ENCODE measurements around the gene IRAK1BP1.

DNA sequence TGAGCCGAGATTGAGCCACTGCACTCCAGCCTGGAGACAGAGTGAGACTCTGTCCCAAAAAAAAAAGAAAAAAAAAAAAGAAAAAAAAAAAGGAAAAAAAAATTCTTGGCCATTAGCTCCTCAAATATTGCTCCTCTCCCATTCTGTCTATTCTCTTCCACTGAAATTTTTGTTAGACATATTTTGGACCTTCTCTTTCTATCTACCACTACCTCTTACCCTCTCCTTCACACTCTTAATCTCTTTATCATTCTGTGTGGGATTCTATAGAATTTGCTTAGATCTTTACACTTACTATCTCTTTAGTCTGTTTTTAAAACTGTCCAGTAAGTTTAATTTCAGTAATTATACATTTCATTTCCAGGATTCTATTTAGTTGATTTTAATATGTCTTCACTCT is 85.0 kb downstream of the IRAK1BP1 start:
- TF ChIP-seq, protein P1, sequence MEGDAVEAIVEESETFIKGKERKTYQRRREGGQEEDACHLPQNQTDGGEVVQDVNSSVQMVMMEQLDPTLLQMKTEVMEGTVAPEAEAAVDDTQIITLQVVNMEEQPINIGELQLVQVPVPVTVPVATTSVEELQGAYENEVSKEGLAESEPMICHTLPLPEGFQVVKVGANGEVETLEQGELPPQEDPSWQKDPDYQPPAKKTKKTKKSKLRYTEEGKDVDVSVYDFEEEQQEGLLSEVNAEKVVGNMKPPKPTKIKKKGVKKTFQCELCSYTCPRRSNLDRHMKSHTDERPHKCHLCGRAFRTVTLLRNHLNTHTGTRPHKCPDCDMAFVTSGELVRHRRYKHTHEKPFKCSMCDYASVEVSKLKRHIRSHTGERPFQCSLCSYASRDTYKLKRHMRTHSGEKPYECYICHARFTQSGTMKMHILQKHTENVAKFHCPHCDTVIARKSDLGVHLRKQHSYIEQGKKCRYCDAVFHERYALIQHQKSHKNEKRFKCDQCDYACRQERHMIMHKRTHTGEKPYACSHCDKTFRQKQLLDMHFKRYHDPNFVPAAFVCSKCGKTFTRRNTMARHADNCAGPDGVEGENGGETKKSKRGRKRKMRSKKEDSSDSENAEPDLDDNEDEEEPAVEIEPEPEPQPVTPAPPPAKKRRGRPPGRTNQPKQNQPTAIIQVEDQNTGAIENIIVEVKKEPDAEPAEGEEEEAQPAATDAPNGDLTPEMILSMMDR (conservative IDR thresholded peaks at IDR 0.05), result no peak
- TF ChIP-seq EZH2 (IDR thresholded peaks at IDR 0.05; ENCODE audit: low read depth), result no peak

All from PC-9 (cell line).